Erythroblast (primary cell): ENCODE data around the gene SMTNL2.

Source experiments
- DNase-seq, 2 experiments: peaks; one replicate each; lab custom pipeline; 2025; lab: John Stamatoyannopoulos, UW
- GATA1 ChIP-seq: IDR thresholded peaks from 2 replicates; pipeline ENCODE4 v1.6.1; 2011; ENCODE audit warnings: low read depth, mild to moderate bottlenecking, control low read depth, low read length, moderate library complexity
- POLR2A ChIP-seq: IDR thresholded peaks from 2 replicates; pipeline ENCODE4 v1.6.1; 2011; ENCODE audit warnings: mild to moderate bottlenecking, low read length

The SMTNL2 gene

GRCh38 chr17:4560421-4560820, 23.9 kb upstream of the SMTNL2 start, which contains the start of gene GGT6:
GGT6 (minus strand) TSS chr17:4560577; CDS start chr17:4560521, 56 bp downstream.
- DNase-seq, result no peak
- no peak for TF ChIP-seq GATA1
- TF ChIP-seq POLR2A, result no peak

DNA sequence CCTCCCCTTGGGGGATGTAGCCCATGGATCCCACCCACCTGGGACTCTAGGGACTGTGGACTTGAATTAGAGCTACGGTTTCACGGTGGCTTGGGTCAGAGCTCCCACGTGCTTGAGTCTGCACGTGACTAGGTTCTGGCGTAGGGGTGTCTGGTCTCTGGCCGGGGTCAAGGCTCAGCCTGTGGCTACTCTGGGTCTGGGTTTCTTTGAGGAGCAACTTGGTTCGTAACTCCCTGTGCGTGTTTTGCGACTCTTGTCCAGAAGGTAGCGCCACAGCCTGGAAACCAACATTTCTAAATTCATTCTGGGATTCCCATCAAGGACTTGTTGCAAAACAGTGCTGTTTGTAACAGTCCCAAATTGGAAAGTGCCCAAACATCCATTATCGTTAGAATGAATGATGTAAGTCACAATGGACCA, 23.5 kb upstream of the SMTNL2 start:
- no peak for TF ChIP-seq GATA1
- no peak for TF ChIP-seq POLR2A
- DNase-seq, result no peak

GRCh38 chr17:4562015-4562969, 22.0 kb upstream of the SMTNL2 start:
- DNase-seq, result no peak

DNA sequence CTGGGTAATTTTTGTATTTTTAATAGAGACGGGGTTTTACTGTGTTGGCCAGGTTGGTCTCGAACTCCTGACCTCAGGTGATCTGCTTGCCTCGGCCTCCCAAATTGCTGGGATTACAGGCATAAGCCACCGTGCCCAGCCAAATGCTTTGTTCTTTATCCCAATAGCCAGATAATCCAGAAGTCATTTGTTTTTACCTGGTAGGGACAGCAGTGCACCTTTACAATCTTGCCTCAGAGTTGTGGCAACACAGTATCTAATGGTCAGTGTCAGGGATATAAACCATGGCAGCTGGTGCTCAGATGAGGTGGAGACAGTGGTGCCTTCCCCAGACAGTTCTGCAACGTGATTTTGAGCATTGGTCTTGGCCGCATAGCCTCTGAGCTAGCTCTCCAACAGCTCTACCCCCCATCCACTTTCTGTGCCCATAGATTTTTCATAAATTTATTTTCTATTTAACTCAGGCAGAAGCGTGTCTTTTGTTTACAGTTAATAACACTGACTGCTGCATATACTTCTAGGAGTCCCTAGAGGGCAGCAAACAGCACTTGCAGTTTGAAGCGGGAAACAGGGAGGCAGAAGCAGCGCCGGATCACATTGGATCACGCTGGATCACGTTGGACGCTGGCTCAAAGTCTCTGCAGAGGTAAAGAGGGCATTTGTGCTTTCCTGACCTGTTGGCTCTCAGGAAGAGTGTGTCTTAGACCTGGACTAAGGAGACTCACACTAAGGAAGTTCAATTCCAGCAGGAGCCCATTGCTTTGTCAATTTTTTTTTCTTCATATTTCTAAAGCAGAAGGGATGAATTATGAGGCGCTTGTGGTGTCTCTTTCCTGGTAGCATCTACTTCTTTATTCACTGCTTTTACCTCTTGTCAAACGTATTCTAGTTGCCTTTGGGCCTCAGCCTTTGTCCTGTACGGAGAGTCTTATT, 18.9 kb upstream of the SMTNL2 start:
- peak; percentile 74 to 76 for DNase-seq
- TF ChIP-seq GATA1 (no peak), POLR2A (no peak)

More at GRCh38 chr17:4562015-4562969, 22.0 kb upstream of the SMTNL2 start:
- no peak for TF ChIP-seq POLR2A
- no peak for TF ChIP-seq GATA1

- no peak for TF ChIP-seq GATA1
- no peak for TF ChIP-seq POLR2A
- DNase-seq, result peak; percentile 42 to 72
These were observed 17.5 kb upstream of the SMTNL2 start for GRCh38 chr17:4566785-4567184.

- DNase-seq, result no peak
- TF ChIP-seq GATA1 (no peak), POLR2A (no peak)
These were observed 14.7 kb upstream of the SMTNL2 start for GRCh38 chr17:4569591-4569990.

DNA sequence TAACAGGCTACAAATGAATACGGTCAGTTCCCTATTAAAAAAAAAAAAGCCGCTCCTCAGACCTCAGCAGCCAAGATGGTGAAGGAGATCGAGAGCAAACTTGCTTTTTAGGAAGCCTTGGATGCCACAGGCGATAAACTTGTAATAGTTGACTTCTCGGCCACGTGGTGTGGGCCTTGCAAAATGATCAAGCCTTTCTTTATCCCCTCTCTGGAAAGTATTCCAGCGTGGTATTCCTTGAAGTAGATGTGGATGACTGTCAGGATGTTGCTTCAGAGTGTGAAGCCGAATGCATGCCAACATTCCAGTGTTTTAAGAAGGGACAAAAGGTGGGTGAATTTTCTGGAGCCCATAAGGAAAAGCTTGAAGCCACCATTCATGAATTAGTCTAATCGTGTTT, 12.2 kb upstream of the SMTNL2 start:
- no peak for TF ChIP-seq GATA1
- no peak for TF ChIP-seq POLR2A
- no peak for DNase-seq

- no peak for DNase-seq
- TF ChIP-seq POLR2A (no peak), GATA1 (no peak)
These were observed 11.2 kb upstream of the SMTNL2 start for GRCh38 chr17:4573115-4573514.

- TF ChIP-seq POLR2A, result no peak
- TF ChIP-seq GATA1, result no peak
- no peak for DNase-seq
These were observed 10.7 kb upstream of the SMTNL2 start for GRCh38 chr17:4573669-4574068.

DNA sequence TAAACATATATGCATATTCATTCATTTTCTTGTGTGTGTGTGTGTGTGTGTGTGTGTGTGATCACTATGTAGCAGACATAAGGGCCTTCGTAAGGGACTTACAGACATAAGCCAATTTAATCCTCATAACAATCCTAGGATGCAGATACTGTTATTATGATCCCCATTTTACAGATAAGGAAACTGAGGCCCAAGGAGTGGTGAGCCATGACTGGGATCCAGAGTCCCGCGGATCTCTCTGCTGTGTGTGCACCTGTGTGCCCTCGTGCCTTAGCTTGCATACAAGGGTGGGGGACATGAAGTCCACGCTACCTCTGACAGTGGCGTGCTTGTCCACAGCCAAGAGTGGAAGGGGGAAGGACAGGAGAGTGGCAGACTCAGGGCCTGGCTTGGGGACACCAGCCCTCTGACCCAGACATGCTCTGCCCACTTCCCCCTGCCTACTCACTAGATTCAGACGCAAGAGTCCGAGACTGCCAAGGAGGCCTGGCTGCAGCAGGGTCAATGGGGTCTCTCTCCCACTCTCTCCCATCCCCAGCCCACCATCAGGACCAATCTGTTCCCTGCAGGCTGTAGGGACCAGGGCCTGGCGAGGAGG, 9.8 kb upstream of the SMTNL2 start:
- DNase-seq, result no peak
- TF ChIP-seq GATA1 (no peak), POLR2A (no peak)

DNA sequence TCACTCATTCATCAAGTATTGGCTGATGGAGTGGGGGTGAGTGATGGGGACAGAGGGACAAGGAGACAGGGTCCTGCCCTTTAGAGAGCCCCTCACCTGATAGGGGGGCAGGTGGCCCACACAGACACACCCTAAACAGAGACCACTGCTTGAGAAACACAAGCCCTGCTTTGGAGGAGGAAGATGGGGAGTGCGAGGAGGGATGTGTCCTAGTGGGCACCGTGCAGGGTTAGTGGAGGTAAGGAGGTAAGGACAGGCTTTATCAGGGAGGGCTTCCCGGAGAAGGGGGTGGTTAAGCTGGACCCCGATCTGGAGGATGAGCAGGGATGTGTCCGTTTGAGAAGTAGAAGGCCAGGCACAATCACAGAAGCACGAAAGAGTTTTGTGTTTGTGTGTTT, 8.2 kb upstream of the SMTNL2 start:
- DNase-seq, result no peak
- TF ChIP-seq GATA1 (no peak), POLR2A (no peak)

DNA sequence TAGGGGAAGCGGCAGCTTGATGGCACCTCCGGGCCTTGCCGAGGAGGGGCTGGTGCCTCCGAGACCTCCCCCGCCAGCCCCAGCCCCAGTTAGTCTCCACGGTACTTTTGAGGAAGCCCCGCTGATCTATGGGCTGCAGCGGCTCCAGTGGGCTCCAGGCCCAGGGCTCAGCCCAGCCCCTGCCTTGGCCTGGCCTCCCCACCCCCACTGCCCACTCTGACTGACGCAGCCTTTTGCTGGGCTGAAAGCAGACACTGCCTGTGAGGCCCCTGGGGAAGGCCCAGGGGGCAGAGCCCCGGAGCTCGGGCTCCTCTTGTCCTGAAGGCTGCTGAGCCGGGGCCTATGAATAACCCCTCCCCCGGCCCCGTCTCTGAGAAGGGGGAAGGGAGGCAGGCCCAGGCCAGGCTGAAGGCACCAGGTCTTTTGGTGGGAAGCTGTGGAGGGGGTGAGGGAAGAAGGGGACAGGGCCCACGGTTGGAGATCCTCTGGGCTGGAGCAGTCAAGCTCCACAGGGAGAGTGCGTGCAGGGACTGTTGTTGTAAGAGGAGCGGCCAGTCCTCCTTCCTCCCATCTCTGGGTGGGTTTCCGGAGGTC, 7.5 kb upstream of the SMTNL2 start:
- TF ChIP-seq POLR2A (no peak), GATA1 (no peak)
- no peak for DNase-seq
